ENCODE data around the gene TGM2.

The TGM2 gene

GRCh38 chr20:38210741-38211140 lies 45.7 kb upstream of the TGM2 start:
- no peak for DNase-seq (ENCODE audit: low read depth)
- no peak for TF ChIP-seq POLR2A (IDR thresholded peaks at IDR 0.05; ENCODE audit: extremely low read depth, insufficient read length)
- H3K4me3 ChIP-seq (ENCODE audit: low read depth, low read length) = no peak overlapping the region

GRCh38 chr20:38209736-38210405 lies 44.8 kb upstream of the TGM2 start:
- no peak overlapping the region for H3K4me3 ChIP-seq (ENCODE audit: low read depth, low read length)
- DNase-seq (ENCODE audit: low read depth) = no peak
- TF ChIP-seq MAX (IDR thresholded peaks at IDR 0.05; ENCODE audit: low read depth, low read length) (no peak), CTCF (IDR thresholded peaks at IDR 0.05; ENCODE audit: low read depth, low read length) (no peak), MYC (IDR thresholded peaks at IDR 0.05; ENCODE audit: low read depth, low read length) (no peak), POLR2A (IDR thresholded peaks at IDR 0.05; ENCODE audit: extremely low read depth, insufficient read length) (no peak)

GRCh38 chr20:38209054-38209675 lies 44.1 kb upstream of the TGM2 start:
- no peak for DNase-seq (ENCODE audit: low read depth)
- no peak overlapping the region for H3K4me3 ChIP-seq (ENCODE audit: low read depth, low read length)
- TF ChIP-seq CTCF (IDR thresholded peaks at IDR 0.05; ENCODE audit: low read depth, low read length) = no peak
- TF ChIP-seq POLR2A (IDR thresholded peaks at IDR 0.05; ENCODE audit: extremely low read depth, insufficient read length) = no peak

GRCh38 chr20:38208523-38208922 lies 43.5 kb upstream of the TGM2 start:
- no peak for TF ChIP-seq CTCF (IDR thresholded peaks at IDR 0.05; ENCODE audit: low read depth, low read length)
- no peak for TF ChIP-seq MAX (IDR thresholded peaks at IDR 0.05; ENCODE audit: low read depth, low read length)
- no peak for TF ChIP-seq MYC (IDR thresholded peaks at IDR 0.05; ENCODE audit: low read depth, low read length)
- TF ChIP-seq POLR2A (IDR thresholded peaks at IDR 0.05; ENCODE audit: extremely low read depth, insufficient read length) = no peak
- no peak overlapping the region for H3K4me3 ChIP-seq (ENCODE audit: low read depth, low read length)
- DNase-seq (ENCODE audit: low read depth) = no peak

GRCh38 chr20:38208088-38208487 lies 43.0 kb upstream of the TGM2 start:
- no peak for TF ChIP-seq CTCF (IDR thresholded peaks at IDR 0.05; ENCODE audit: low read depth, low read length)
- TF ChIP-seq MYC (IDR thresholded peaks at IDR 0.05; ENCODE audit: low read depth, low read length) = no peak
- no peak for TF ChIP-seq MAX (IDR thresholded peaks at IDR 0.05; ENCODE audit: low read depth, low read length)
- TF ChIP-seq POLR2A (IDR thresholded peaks at IDR 0.05; ENCODE audit: extremely low read depth, insufficient read length) = no peak
- no peak for DNase-seq (ENCODE audit: low read depth)
- H3K4me3 ChIP-seq (ENCODE audit: low read depth, low read length) = no peak overlapping the region

- TF ChIP-seq MYC (IDR thresholded peaks at IDR 0.05; ENCODE audit: low read depth, low read length) = no peak
- TF ChIP-seq MAX (IDR thresholded peaks at IDR 0.05; ENCODE audit: low read depth, low read length) = no peak
- TF ChIP-seq POLR2A (IDR thresholded peaks at IDR 0.05; ENCODE audit: extremely low read depth, insufficient read length) = no peak
- TF ChIP-seq CTCF (IDR thresholded peaks at IDR 0.05; ENCODE audit: low read depth, low read length) = no peak
These were observed 42.6 kb upstream of the TGM2 start for GRCh38 chr20:38207621-38208020.

More at GRCh38 chr20:38207621-38208020, 42.6 kb upstream of the TGM2 start:
- no peak for DNase-seq (ENCODE audit: low read depth)
- no peak overlapping the region for H3K4me3 ChIP-seq (ENCODE audit: low read depth, low read length)

All from NB4 (cell line).